HG02623 (cell line): ENCODE results near the gene RIN3.

Experiments used
- ATAC-seq: cut with Tn5 transposase; IDR thresholded peaks from one replicate; pipeline ENCODE4 v1.9.1; 2021; ENCODE audit warnings: moderate library complexity; ENCODE audit not compliant: unreplicated experiment

Gene RIN3

DNA sequence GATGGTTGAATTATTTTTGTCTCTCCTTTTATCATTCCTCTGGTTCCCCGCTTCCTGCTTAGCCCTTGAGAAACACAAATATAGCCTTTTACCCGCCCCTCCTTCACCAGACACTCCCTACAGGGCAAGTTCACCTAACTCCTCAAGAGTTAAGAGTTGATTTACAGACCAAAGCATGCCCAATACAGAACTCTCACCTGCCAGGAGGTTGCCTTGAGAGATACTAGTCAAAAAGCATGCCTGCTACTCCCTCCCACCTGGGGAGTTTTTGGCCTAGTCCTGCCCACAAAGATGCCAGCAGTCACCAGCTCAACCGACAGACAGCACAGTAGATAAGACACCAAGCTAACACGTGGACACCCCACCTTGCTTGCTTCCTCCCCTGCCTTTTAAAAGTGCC is 223.6 kb downstream of the RIN3 start:
- no peak for ATAC-seq

DNA sequence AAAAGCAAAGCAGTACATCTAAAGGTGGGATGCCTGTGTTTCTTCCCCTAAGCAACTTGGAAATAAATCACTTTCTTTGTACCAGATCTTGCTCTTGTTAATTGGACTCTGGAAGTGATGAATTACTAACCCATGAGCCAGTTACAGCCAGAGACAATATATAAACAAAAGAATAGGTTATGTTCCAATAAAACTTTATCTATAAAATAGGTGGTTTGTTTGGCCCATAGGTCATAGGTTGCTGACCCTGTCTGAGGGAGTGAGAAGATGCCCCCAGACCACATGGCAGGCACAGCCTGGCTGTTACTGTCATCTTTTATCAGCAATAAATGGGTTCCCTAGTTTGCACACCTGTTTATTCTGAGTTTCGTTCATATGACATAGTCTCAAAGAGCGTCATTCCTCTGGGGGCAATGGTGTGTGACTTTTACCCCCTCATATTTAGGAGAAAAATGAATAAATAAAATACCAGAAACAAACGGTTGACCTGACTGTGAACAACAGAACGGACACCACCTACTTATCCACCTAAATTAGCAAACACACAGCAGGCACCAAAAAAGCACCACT is 224.1 kb downstream of the RIN3 start:
- no peak for ATAC-seq
